ENCODE measurements around the gene TMEM50A.
"Not testable (repeated sequence)": the region's sequence is repeated elsewhere in the genome, so short reads cannot be mapped to it uniquely, and the experiment has no call there.

Gene TMEM50A

GRCh38 chr1:25338188-25338981, at the start of gene TMEM50A:
TSS of gene TMEM50A (plus strand) at chr1:25338334. CDS start at chr1:25340487, 2,153 bp downstream.
- DNase-seq, result peak; percentile 89

- not testable (repeated sequence) for DNase-seq
Measured at GRCh38 chr1:25288573-25289101, 49.5 kb upstream of the TMEM50A start.

- DNase-seq, result not testable (repeated sequence)
Measured at GRCh38 chr1:25290043-25290442, 48.1 kb upstream of the TMEM50A start.

GRCh38 chr1:25293426-25293825, 44.7 kb upstream of the TMEM50A start:
- not testable (repeated sequence) for DNase-seq

DNA sequence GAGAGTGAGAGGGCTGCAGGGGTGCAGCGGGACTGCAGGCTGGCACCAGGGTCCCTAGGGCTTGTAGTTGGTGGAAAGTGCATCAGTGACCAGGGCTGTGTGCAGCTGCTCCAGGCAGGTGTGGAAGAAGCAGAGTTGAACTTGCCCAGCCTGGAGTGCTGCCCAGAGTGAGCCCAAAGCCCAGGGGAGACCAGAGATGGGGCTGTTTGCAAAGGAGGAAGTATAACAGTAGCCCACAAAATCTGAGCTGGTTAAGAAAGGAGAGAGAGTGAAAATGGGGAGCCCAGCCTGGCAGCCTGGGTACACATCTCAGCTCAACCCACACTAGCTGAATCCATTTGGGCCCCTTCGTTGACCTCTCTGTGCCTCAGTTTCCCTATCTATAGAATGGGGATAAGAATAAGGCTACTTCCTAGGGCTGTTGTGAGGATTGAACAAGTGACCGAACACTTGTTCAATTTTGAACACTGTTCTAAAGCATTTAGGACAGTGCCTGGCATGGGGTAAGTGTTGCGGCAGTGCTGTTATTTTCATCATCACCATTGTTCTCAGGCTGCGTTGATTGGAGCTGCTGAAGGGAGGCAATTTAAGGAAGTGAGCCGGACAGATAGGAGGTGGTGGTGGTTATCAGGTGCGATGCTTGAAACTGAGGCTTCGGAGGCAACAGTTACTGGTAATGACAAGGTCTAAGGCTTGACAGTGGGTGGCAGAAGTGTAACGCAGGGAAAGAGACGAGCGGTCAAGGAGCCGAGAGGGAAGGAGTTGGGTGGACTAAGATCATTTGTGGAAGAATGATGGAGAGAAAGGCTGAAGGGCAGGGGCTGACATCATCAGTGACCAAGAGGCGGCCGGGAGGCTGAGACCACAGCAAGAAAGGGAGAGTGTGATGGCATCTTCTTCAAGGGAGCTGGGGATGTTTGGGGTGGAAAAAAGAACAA, 43.0 kb upstream of the TMEM50A start:
- DNase-seq, result not testable (repeated sequence)

DNA sequence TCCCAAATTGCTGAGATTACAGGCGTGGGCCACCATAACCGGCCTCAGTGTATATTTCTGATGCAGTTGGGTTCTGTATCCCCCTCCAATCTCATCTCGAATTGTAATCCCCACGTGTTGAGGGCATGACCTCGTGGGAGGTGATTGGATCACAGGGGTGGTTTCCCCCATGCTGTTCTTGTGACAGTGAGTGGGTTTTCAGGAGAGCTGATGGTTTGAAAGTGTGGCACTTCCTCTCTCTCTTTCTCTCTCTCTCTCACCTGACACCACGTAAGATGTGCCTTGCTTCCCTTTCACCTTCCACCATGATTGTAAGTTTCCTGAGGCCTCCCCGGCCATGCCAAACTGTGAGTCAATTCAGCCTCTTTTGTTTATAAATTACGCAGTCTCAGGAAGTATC, 41.6 kb upstream of the TMEM50A start:
- not testable (repeated sequence) for DNase-seq

GRCh38 chr1:25300729-25301128, 37.4 kb upstream of the TMEM50A start:
- DNase-seq, result not testable (repeated sequence)

GRCh38 chr1:25302330-25302729, 35.8 kb upstream of the TMEM50A start:
- DNase-seq, result not testable (repeated sequence)

DNA sequence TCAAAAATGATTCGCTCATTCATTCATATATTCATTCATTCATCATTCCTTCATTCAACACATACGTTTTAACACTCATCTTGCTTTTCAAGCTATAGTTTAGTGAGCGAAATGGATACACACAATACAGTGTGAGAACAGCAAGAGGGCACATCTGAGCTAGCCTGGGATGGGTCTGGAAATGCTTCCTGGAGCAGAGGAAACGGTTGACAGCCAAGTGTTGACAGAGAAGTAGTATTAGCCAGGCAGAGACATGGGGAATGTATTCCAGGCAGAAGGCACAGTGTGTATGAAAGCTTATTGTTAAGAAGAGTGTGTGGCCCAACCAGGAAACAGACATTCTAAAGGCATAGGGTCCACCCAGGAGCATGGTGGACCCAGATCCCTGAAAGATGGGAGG, 33.2 kb upstream of the TMEM50A start:
- not testable (repeated sequence) for DNase-seq

GRCh38 chr1:25308168-25308567, 30.0 kb upstream of the TMEM50A start:
- DNase-seq, result not testable (repeated sequence)

GRCh38 chr1:25309085-25309484, 29.0 kb upstream of the TMEM50A start:
- DNase-seq, result not testable (repeated sequence)

GRCh38 chr1:25309486-25309885, 28.6 kb upstream of the TMEM50A start:
- not testable (repeated sequence) for DNase-seq

DNA sequence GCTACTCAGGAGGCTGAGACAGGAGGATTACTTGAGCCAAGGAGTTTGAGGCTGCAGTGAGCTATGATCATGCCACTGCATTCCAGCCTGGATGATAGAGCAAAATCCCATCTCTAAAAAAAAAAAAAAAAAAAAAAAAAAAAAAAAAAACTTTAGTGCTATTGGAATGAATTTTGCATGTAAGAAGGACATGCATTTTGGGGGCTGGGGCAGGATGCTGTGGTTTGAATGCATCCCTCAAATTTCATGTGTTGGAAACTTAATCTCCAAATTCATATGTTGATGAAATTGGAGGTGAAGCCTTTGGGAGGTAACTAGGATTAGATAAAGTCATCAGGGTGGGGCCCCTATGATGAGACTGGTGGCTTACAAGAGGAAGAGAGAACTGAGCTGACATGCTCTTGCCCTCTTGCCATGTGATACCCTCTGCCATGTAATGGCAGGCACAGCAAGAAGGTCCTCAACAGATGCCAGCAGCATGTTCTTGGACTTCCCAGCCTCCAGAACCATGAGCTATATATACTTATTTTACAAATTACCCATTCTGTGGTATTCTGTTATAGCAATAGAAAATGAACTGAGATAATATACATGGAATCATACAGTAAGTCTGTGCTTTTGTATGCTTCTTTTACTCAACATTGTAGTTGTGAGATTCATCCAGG, 25.2 kb upstream of the TMEM50A start:
- DNase-seq, result peak; percentile 25

DNA sequence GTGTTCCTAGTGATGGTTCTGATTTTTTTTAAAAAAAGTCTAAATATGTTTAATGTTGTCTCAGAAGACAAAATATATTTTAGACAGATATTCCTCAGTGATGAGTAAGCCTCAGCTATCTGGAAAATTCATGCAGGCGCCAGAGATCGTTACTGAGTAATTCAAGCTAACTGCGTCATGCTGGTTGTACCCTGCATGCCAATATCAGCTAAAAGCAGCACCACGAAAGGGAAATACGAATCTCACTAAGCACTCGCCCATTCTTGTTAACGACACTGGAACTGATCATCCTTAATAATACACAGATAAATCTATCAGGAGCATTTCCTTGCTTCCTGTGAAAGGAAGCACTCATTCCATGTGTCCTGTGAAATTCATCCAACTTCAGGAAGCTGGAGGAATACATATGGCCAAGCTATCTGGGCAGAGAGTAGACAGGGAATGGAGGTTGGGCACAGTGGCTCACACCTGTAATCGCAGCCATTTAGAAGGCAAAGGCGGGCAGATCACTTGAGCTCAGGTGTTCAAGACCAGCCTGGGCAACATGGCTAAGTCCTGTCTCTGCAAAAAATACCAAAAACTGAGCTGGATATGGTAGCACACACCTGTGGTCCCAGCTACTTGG, 17.7 kb upstream of the TMEM50A start:
- DNase-seq, result peak; percentile 57

- peak; percentile 45 for DNase-seq
Measured at GRCh38 chr1:25322127-25322526, 16.0 kb upstream of the TMEM50A start.

DNA sequence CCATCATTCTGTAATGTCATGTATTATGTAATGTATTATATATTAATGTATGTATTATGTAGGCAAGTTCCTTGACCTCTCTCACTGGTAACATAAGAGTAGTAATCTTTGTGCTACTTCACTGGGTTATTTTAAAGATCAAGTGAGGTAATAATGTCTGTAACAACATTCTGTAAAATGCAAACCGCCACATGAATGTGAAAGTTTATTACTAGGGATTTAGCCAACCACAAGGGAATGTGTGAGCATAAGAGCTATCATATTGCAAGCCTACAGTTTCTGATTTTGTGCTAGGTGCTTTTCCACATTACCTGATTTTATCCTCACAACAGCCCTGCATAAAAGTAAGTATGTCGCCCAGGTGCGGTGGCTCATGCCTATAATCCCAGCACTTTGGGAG, 13.7 kb upstream of the TMEM50A start:
- DNase-seq, result not testable (repeated sequence)

- DNase-seq, result not testable (repeated sequence)
Measured at GRCh38 chr1:25327864-25328790, 10.0 kb upstream of the TMEM50A start.

DNA sequence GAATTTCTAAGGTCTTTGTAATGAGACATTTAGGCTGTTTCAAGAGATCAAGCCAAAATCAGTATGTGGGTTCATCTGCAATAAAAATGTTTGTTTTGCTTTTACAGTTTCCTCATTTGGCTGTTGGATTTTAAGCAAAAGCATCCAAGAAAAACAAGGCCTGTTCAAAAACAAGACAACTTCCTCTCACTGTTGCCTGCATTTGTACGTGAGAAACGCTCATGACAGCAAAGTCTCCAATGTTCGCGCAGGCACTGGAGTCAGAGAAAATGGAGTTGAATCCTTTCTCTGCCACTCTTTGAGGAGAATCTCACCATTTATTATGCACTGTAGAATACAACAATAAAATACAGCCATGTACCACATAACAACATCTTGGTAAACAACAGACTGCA, 9.3 kb upstream of the TMEM50A start:
- not testable (repeated sequence) for DNase-seq

GRCh38 chr1:25329336-25329735, 8.8 kb upstream of the TMEM50A start:
- not testable (repeated sequence) for DNase-seq

DNA sequence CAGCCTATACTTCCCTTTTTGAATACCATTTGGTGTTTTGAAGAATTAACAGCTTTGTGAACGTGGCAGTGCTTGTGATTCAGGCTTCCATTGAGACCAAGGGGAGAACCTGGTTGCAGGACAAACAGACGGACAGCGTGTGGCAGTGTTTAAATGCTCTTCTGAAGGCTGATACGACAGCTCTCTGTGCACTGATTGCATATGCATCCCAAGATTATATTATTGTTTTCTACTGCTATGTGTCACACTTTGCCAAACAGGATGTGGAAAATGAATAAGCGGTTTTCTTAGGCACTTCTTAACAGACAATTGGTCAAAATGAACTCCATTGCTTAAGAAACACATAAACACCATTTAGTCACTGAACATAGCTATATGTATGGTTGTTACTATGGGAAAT, 8.2 kb upstream of the TMEM50A start:
- DNase-seq, result peak; percentile 18

GRCh38 chr1:25336922-25337354, 1.2 kb upstream of the TMEM50A start:
- DNase-seq, result peak; percentile 44
